GM12865 (cell line): ENCODE measurements around the gene LHPP.
"Not testable (repeated sequence)": the region's sequence is repeated elsewhere in the genome, so short reads cannot be mapped to it uniquely, and the experiment has no call there.

Experiments
- DNase-seq: peaks from one replicate; pipeline ENCODE4 v3.0.0; 2010; ENCODE audit warnings: low read depth
- H3K4me3 ChIP-seq: 2 replicates; pipeline ENCODE4 v1.5.1; 2011; ENCODE audit warnings: mild to moderate bottlenecking, low read depth, low read length, control low read depth
- TF ChIP-seq, protein P1 (sequence below): IDR thresholded peaks from 2 replicates; pipeline ENCODE4 v1.5.1; 2011; ENCODE audit warnings: low read length, control low read depth, low read depth, inconsistent platforms; ENCODE audit not compliant: insufficient read depth; ENCODE audit errors: missing control alignments

The LHPP gene

GRCh38 chr10:124430077-124430476, 31.5 kb upstream of the LHPP start:
- no peak for DNase-seq
- no peak overlapping the region for H3K4me3 ChIP-seq
- TF ChIP-seq, protein P1, sequence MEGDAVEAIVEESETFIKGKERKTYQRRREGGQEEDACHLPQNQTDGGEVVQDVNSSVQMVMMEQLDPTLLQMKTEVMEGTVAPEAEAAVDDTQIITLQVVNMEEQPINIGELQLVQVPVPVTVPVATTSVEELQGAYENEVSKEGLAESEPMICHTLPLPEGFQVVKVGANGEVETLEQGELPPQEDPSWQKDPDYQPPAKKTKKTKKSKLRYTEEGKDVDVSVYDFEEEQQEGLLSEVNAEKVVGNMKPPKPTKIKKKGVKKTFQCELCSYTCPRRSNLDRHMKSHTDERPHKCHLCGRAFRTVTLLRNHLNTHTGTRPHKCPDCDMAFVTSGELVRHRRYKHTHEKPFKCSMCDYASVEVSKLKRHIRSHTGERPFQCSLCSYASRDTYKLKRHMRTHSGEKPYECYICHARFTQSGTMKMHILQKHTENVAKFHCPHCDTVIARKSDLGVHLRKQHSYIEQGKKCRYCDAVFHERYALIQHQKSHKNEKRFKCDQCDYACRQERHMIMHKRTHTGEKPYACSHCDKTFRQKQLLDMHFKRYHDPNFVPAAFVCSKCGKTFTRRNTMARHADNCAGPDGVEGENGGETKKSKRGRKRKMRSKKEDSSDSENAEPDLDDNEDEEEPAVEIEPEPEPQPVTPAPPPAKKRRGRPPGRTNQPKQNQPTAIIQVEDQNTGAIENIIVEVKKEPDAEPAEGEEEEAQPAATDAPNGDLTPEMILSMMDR: no peak

DNA sequence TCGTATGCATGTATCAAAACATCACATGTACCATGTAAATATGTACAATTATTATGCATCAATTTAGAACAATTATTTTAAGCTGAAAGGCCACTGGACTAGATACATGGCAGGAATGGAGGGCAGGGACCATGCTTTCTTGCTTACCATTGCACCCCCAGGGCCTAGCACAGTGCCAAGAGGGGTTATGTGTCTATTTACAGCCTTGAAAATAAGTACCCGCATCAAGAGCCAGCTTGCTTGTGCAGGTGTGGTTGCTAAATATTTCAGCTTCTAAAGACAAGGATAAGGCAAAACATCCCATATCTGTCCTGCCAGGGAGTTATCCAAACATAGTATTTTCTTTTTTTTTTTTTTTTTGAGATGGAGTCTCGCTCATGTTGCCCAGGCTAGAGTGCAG, 28.2 kb upstream of the LHPP start:
- H3K4me3 ChIP-seq: no peak overlapping the region
- no peak for DNase-seq
- TF ChIP-seq, protein P1: no peak

DNA sequence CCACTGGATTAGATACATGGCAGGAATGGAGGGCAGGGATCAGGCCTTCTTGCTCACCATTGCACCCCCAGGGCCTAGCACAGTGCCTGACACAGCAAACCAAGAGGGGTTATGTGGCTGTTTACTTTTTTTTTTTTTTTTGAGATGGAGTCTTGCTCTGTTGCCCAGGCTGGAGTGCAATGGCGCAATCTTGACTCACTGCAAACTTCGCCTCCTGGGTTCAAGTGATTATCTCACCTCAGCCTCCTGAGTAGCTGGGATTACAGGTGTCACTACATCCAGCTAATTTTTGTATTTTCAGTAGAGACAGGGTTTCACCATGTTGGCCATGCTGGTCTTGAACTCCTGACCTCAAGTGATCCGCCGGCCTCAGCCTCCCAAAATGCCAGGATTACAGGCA, 25.9 kb upstream of the LHPP start:
- not testable (repeated sequence) for DNase-seq

GRCh38 chr10:124436191-124436638, 25.4 kb upstream of the LHPP start:
- peak; percentile 49 for DNase-seq
- TF ChIP-seq, protein P1: no peak
- H3K4me3 ChIP-seq: no peak overlapping the region

More for the DNA sequence above, 25.9 kb upstream of the LHPP start:
- not testable (repeated sequence) for H3K4me3 ChIP-seq

DNA sequence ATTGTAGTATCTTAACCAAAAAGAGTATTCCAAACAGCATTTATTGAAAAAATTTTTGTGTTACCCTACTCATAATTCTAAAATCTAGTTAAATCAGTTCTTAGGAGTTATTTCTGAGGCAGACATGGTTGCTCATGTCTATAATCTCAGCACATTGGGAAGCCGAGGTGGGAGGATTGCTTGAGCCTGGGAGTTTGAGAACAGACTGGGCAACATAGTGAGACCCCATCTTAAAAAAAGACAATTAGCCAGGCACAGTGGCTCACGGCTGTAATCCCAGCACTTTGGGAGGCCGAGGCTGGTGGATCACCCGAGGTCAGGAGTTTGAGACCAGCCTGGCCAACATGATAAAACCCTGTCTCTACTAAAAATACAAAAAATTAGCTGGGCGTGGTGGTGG, 19.9 kb upstream of the LHPP start:
- not testable (repeated sequence) for DNase-seq, H3K4me3 ChIP-seq

DNA sequence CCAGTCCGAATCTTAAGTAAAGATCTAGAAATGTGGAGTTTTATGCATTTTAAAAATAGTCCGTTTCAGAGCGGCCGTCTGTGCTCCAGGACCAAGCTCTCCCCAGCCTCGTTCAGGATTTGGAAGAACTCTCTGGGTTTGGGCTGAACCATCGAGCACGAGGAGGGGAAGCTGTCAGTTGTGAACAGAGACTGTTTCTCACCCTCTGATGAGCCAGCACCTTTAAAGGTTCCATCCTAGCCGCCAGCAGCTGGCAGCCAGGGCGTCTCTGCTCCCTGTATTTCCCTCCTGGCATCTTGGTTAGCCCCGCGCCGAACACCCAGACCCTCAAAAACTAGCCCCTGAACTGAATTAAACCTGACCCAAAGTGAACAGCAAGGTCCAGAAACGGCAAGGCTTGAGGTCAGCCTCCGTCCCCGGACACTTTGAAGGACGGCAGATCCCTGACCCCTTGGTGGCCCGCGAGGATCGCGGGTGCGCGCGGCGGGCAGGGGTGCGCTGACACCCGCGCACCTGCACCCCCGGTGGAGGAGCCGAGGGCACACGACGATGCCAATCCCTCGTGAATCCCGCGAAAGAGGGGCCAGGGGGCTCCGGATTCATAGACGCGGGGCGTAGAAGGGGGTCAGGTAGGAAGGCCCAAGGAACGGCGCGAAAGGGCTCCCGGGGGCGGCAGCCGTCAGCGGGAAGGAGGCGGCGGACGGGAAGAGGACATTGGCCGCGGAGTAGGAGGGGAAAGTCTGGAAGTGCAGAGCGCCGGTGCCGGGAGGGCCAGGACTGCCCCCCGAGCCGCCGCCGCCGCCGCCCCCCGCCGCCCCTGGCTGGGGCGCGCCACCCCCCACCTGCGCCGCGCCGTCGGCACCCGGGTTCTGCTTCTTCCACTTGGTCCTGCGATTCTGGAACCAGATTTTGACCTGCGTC, 14.5 kb upstream of the LHPP start:
- no peak for DNase-seq
- no peak overlapping the region for H3K4me3 ChIP-seq
- TF ChIP-seq, protein P1: no peak

GRCh38 chr10:124447751-124448466, 13.7 kb upstream of the LHPP start:
- H3K4me3 ChIP-seq: no peak overlapping the region
- TF ChIP-seq, protein P1: no peak
- DNase-seq: no peak

- TF ChIP-seq, protein P1: no peak
- no peak for DNase-seq
- H3K4me3 ChIP-seq: no peak overlapping the region
Measured at GRCh38 chr10:124448696-124449169, 12.9 kb upstream of the LHPP start.
